GM23338 (cell line): ENCODE measurements around the gene CDKAL1.

Source experiments
- EZH2 ChIP-seq: fragments of 200-600 bp; sonication (generic); IDR thresholded peaks from one replicate; pipeline ENCODE4 v1.8.0; 2017; ENCODE audit warnings: antibody characterized with exemption, mild to moderate bottlenecking, low read depth; ENCODE audit not compliant: unreplicated experiment
- EZH2phosphoT487 ChIP-seq: fragments of 200-600 bp; sonication (generic); IDR thresholded peaks from one replicate; pipeline ENCODE4 v1.8.1; 2018; ENCODE audit warnings: antibody characterized with exemption; ENCODE audit not compliant: unreplicated experiment
- POLR2AphosphoS5 ChIP-seq: IDR thresholded peaks from 2 replicates; pipeline ENCODE4 v1.6.1; 2016; ENCODE audit warnings: antibody characterized with exemption, low read depth
- TF ChIP-seq, protein P1 (sequence below), 2 experiments: fragments of 200-600 bp in 1 of 2; sonication (generic) in 1 of 2; conservative IDR thresholded peaks; 2 replicates each; pipeline versions ENCODE4 v1.5.1 to v1.6.1; 2016 to 2017; ENCODE audit warnings: antibody characterized with exemption in 2 of 2, low read depth in 2 of 2, mild to moderate bottlenecking in 2 of 2, moderate library complexity in 1 of 2
- TF ChIP-seq, protein P2 (sequence below): IDR thresholded peaks from one replicate; pipeline ENCODE4 v1.6.1; 2018; ENCODE audit warnings: antibody characterized with exemption; ENCODE audit not compliant: unreplicated experiment

DNA sequence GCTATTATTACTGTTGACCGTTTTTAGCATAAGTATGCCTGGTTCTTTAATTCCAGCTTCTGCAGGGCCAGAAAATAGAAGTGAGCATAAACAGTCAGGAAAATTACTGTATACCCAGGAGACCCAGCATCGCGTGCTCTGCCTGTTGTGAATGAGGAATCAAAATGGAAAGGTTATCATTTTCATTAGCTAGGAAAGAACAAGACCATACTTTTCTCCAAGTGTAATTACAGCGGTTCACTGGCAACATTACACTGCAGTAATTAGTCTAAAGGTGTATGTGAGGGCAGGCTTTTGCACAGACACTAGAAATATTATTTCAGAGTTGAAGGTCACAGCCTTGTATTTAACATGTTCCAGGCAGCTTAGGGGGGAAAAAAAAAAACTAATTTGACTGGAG lies 655.5 kb downstream of the CDKAL1 start:
- TF ChIP-seq EZH2phosphoT487 (no peak), EZH2 (no peak), POLR2AphosphoS5 (no peak)
- TF ChIP-seq, protein P1, sequence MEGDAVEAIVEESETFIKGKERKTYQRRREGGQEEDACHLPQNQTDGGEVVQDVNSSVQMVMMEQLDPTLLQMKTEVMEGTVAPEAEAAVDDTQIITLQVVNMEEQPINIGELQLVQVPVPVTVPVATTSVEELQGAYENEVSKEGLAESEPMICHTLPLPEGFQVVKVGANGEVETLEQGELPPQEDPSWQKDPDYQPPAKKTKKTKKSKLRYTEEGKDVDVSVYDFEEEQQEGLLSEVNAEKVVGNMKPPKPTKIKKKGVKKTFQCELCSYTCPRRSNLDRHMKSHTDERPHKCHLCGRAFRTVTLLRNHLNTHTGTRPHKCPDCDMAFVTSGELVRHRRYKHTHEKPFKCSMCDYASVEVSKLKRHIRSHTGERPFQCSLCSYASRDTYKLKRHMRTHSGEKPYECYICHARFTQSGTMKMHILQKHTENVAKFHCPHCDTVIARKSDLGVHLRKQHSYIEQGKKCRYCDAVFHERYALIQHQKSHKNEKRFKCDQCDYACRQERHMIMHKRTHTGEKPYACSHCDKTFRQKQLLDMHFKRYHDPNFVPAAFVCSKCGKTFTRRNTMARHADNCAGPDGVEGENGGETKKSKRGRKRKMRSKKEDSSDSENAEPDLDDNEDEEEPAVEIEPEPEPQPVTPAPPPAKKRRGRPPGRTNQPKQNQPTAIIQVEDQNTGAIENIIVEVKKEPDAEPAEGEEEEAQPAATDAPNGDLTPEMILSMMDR (conservative IDR thresholded peaks at IDR 0.05; ENCODE audit: low read depth in 2 of 2): no peak
- TF ChIP-seq, protein P2, sequence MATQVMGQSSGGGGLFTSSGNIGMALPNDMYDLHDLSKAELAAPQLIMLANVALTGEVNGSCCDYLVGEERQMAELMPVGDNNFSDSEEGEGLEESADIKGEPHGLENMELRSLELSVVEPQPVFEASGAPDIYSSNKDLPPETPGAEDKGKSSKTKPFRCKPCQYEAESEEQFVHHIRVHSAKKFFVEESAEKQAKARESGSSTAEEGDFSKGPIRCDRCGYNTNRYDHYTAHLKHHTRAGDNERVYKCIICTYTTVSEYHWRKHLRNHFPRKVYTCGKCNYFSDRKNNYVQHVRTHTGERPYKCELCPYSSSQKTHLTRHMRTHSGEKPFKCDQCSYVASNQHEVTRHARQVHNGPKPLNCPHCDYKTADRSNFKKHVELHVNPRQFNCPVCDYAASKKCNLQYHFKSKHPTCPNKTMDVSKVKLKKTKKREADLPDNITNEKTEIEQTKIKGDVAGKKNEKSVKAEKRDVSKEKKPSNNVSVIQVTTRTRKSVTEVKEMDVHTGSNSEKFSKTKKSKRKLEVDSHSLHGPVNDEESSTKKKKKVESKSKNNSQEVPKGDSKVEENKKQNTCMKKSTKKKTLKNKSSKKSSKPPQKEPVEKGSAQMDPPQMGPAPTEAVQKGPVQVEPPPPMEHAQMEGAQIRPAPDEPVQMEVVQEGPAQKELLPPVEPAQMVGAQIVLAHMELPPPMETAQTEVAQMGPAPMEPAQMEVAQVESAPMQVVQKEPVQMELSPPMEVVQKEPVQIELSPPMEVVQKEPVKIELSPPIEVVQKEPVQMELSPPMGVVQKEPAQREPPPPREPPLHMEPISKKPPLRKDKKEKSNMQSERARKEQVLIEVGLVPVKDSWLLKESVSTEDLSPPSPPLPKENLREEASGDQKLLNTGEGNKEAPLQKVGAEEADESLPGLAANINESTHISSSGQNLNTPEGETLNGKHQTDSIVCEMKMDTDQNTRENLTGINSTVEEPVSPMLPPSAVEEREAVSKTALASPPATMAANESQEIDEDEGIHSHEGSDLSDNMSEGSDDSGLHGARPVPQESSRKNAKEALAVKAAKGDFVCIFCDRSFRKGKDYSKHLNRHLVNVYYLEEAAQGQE: no peak
